Ascending aorta (tissue), 2 donors: ENCODE measurements around the gene SCN2B. TPM values are rescaled to one million over a fixed set of nuclear protein-coding genes. Genes with fewer than 3 reads are reported as not detected.

ENCODE experiments used
- DNase-seq, 2 donors: peaks; one replicate each; pipeline ENCODE4 v3.0.0-alpha.2; 2019; ENCODE audit warnings: low spot score in 2 of 2
- H3K27ac ChIP-seq, 2 donors: fragments of 200-600 bp; sonication (generic); one replicate each; pipeline ENCODE4 v1.5.1; 2016 to 2017; ENCODE audit warnings: mild to moderate bottlenecking in 1 of 2
- H3K27me3 ChIP-seq: fragments of 200-600 bp; sonication (generic); one replicate; pipeline ENCODE4 v1.5.1; 2017
- H3K36me3 ChIP-seq, 2 donors: fragments of 200-600 bp; sonication (generic); one replicate each; pipeline ENCODE4 v1.5.1; 2016
- H3K4me1 ChIP-seq, 2 donors: fragments of 200-600 bp; sonication (generic); one replicate each; pipeline ENCODE4 v1.5.1; 2016 to 2017; ENCODE audit warnings: mild to moderate bottlenecking in 1 of 2
- H3K4me3 ChIP-seq, 2 donors: fragments of 200-600 bp; sonication (generic); one replicate each; pipeline ENCODE4 v1.5.1; 2016 to 2017; ENCODE audit warnings: mild to moderate bottlenecking in 1 of 2
- H3K9me3 ChIP-seq, 2 donors: fragments of 200-600 bp; sonication (generic); one replicate each; pipeline ENCODE4 v1.5.1; 2016
- CTCF ChIP-seq, 3 experiments: fragments of 200-600 bp in 2 of 3; fragments of 450-650 bp in 1 of 3; sonication (generic) in 2 of 3; IDR thresholded peaks; one replicate each; pipeline ENCODE4 v1.5.1; 2016 to 2019; ENCODE audit warnings: antibody characterized with exemption in 3 of 3, mild to moderate bottlenecking in 1 of 3, moderate library complexity in 1 of 3
- intact Hi-C: fragments of 100-400 bp; cut with DNase I; formaldehyde crosslinking; loops from one replicate; pipeline ENCODE4 v1.15.1; 2023
- total RNA-seq: library from RNA; depleted of rRNA; stranded (reverse); fragments of >200 nt; gene quantifications from one replicate; pipeline ENCODE4 v1.1.0, GENCODE V29; 2016

SCN2B gene
- total RNA-seq, 1 donor from 2014 or later = 0.11 TPM

GRCh38 chr11:118153516-118153915, 22.9 kb downstream of the SCN2B start:
- H3K9me3 ChIP-seq = no peaks in the 10 kb centered on the region
- no peak for TF ChIP-seq CTCF (IDR thresholded peaks at IDR 0.05)
- H3K36me3 ChIP-seq = no peaks in the 10 kb centered on the region
- intact Hi-C loops = no loop called here
- H3K27me3 ChIP-seq = no peaks in the 10 kb centered on the region
- no peak overlapping the region for H3K27ac ChIP-seq
- no peak for DNase-seq
- H3K4me1 ChIP-seq = peaks cover 3 to 8% of the 10 kb centered on the region in 2 donors
- H3K4me3 ChIP-seq = peak overlapping the region; percentile 52 to 64

GRCh38 chr11:118152552-118153471, 23.6 kb downstream of the SCN2B start, which contains the start of gene SCN4B:
Gene SCN4B (minus strand): TSS chr11:118152823. CDS start chr11:118152673, 150 bp downstream.
- Histone ChIP-seq H3K27ac (no peak within 1 kb of the TSS), H3K27me3 (no peaks in the 10 kb centered on the region), H3K4me1 (peaks cover 3 to 8% of the 10 kb centered on the region in 2 donors), H3K36me3 (no peaks in the 10 kb centered on the region), H3K4me3 (peak within 1 kb of the TSS; percentile 52 to 64), H3K9me3 (no peaks in the 10 kb centered on the region)
- intact Hi-C loops = no loop called here
- DNase-seq = no peak
- no peak for TF ChIP-seq CTCF (IDR thresholded peaks at IDR 0.05)

GRCh38 chr11:118152020-118152551, 24.4 kb downstream of the SCN2B start:
- no peaks in the 10 kb centered on the region for H3K27me3 ChIP-seq
- H3K4me3 ChIP-seq = peak overlapping the region; percentile 52 to 64
- no peaks in the 10 kb centered on the region for H3K36me3 ChIP-seq
- no peak for TF ChIP-seq CTCF (IDR thresholded peaks at IDR 0.05)
- H3K27ac ChIP-seq = no peak overlapping the region
- intact Hi-C loops = no loop called here
- peaks cover 3 to 8% of the 10 kb centered on the region in 2 donors for H3K4me1 ChIP-seq
- H3K9me3 ChIP-seq = no peaks in the 10 kb centered on the region
- DNase-seq = no peak

- Histone ChIP-seq H3K27me3 (no peaks in the 10 kb centered on the region), H3K4me3 (no peak overlapping the region), H3K4me1 (peaks cover 3 to 8% of the 10 kb centered on the region in 2 donors), H3K36me3 (no peaks in the 10 kb centered on the region), H3K9me3 (no peaks in the 10 kb centered on the region), H3K27ac (no peak overlapping the region)
- intact Hi-C loops = no loop called here
- DNase-seq = no peak
- no peak for TF ChIP-seq CTCF (IDR thresholded peaks at IDR 0.05)
Observed at GRCh38 chr11:118151431-118151830, 25.0 kb downstream of the SCN2B start.

GRCh38 chr11:118149493-118149892, 26.9 kb downstream of the SCN2B start:
- DNase-seq = no peak
- Histone ChIP-seq H3K27me3 (no peaks in the 10 kb centered on the region), H3K4me3 (no peak overlapping the region), H3K9me3 (no peaks in the 10 kb centered on the region), H3K27ac (no peak overlapping the region), H3K36me3 (no peaks in the 10 kb centered on the region), H3K4me1 (peaks cover 3 to 23% of the 10 kb centered on the region in 2 donors)
- intact Hi-C loops = loop anchor here (5.0 to 10.0 kb wide), 2 partner anchors 208 to 335 kb away; partner anchors contain the start of gene UBE4A
- TF ChIP-seq CTCF (IDR thresholded peaks at IDR 0.05) = no peak
